ENCODE measurements around the gene PXT1. TPM values are rescaled to one million over a fixed set of nuclear protein-coding genes. Genes with fewer than 3 reads are reported as not detected.

PXT1 gene
- total RNA-seq, 1 donor from 2014 or later: not detected

GRCh38 chr6:36349240-36349639 lies 93.4 kb downstream of the PXT1 start:
- H3K36me3 ChIP-seq: no peaks in the 10 kb centered on the region
- no peak for TF ChIP-seq CTCF (IDR thresholded peaks at IDR 0.05; ENCODE audit: borderline replicate concordance)
- H3K4me3 ChIP-seq: no peak overlapping the region
- H3K27ac ChIP-seq (replicated peaks): no peak overlapping the region
- intact Hi-C loops (cut with micrococcal nuclease): no loop called here
- H3K4me1 ChIP-seq: peaks cover 20% of the 10 kb centered on the region
- DNase-seq: no peak
- peaks cover 84% of the 10 kb centered on the region for H3K27me3 ChIP-seq (ENCODE audit: low read depth)
- peaks cover 8% of the 10 kb centered on the region for H3K9me3 ChIP-seq (replicated peaks)

DNA sequence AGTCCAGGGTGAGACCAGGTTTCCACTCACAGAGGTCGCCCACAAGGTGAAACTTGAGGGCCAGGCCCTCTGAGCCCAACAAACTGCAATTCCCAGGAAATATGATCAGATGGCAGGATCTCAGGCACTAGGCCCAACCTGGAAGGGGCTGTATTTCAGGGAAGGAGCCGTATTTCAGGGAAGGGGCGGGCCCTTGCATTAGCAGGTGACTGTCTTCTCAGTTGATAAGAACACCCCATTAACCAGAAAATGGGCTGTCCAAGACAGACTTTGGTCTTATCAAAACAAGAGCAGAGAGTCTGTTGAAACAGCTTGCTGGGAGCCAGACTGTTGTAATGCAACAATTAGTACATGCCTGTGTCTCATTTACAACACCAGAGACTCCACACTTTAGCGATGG lies 95.0 kb downstream of the PXT1 start:
- no peak for TF ChIP-seq CTCF (IDR thresholded peaks at IDR 0.05; ENCODE audit: borderline replicate concordance)
- Histone ChIP-seq H3K4me1 (peaks cover 20% of the 10 kb centered on the region), H3K27ac (replicated peaks) (no peak overlapping the region), H3K36me3 (no peaks in the 10 kb centered on the region), H3K4me3 (no peak overlapping the region), H3K9me3 (replicated peaks) (peaks cover 3% of the 10 kb centered on the region), H3K27me3 (ENCODE audit: low read depth) (peaks cover 82% of the 10 kb centered on the region)
- DNase-seq: no peak
- intact Hi-C loops (cut with micrococcal nuclease): no loop called here

DNA sequence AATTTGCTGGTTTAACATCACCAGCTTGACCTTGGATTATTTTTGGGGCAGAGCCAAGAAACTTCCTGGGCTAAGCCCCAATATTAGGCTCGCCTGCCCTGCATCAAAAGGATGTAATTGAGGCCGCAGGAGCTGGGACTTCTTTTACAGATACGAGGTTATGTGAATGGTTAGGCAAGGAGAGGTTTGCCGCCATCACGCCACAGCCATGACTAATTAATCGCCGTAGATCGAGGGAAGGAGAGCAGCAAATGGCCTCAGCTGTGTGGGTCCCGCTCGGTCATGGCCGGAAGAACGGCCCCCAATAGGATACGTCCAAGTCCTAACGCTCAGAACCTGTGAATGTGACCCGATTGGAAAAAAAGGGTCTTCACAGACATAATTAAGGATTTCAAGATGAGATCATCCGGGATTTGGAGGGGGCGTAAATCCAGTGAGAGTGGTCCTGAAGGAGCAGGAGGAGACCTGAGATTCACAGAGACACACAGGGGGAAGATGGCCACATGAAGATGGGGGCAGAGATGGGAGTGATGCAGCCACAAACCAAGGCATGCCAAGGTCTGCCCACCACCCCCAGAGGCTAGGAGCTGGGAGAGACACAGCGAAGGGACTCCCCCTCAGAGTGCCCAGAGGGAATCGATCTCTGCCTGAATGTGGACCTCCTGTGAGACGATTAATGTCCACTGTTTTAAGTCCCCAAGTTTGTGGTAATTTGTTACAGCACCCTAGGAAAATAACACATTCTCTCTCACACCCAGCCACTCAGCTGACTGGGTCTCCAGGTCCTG lies 96.0 kb downstream of the PXT1 start:
- intact Hi-C loops (cut with micrococcal nuclease): no loop called here
- H3K4me3 ChIP-seq: no peak overlapping the region
- DNase-seq: no peak
- H3K9me3 ChIP-seq (replicated peaks): no peaks in the 10 kb centered on the region
- peaks cover 20% of the 10 kb centered on the region for H3K4me1 ChIP-seq
- TF ChIP-seq CTCF (IDR thresholded peaks at IDR 0.05; ENCODE audit: borderline replicate concordance): no peak
- H3K27ac ChIP-seq (replicated peaks): no peak overlapping the region
- H3K27me3 ChIP-seq (ENCODE audit: low read depth): peaks cover 82% of the 10 kb centered on the region
- H3K36me3 ChIP-seq: no peaks in the 10 kb centered on the region

GRCh38 chr6:36345681-36346466 lies 96.8 kb downstream of the PXT1 start:
- no peaks in the 10 kb centered on the region for H3K9me3 ChIP-seq (replicated peaks)
- intact Hi-C loops (cut with micrococcal nuclease): no loop called here
- H3K27me3 ChIP-seq (ENCODE audit: low read depth): peaks cover 75% of the 10 kb centered on the region
- no peaks in the 10 kb centered on the region for H3K36me3 ChIP-seq
- TF ChIP-seq CTCF (IDR thresholded peaks at IDR 0.05; ENCODE audit: borderline replicate concordance): no peak
- H3K4me3 ChIP-seq: no peak overlapping the region
- no peak overlapping the region for H3K27ac ChIP-seq (replicated peaks)
- peaks cover 20% of the 10 kb centered on the region for H3K4me1 ChIP-seq
- DNase-seq: no peak

GRCh38 chr6:36343109-36343680 lies 99.5 kb downstream of the PXT1 start:
- peaks cover 66% of the 10 kb centered on the region for H3K27me3 ChIP-seq (ENCODE audit: low read depth)
- no peaks in the 10 kb centered on the region for H3K36me3 ChIP-seq
- H3K4me3 ChIP-seq: no peak overlapping the region
- intact Hi-C loops (cut with micrococcal nuclease): no loop called here
- no peak overlapping the region for H3K27ac ChIP-seq (replicated peaks)
- no peak for TF ChIP-seq CTCF (IDR thresholded peaks at IDR 0.05; ENCODE audit: borderline replicate concordance)
- H3K9me3 ChIP-seq (replicated peaks): no peaks in the 10 kb centered on the region
- H3K4me1 ChIP-seq: peaks cover 9% of the 10 kb centered on the region
- no peak for DNase-seq
